Bronchial epithelial cell (primary cell): ENCODE results near the gene PKP2. TPM values are rescaled to one million over a fixed set of nuclear protein-coding genes. Genes with fewer than 3 reads are reported as not detected.

Experiments used
- DNase-seq: peaks from one replicate; pipeline ENCODE4 v3.0.0-alpha.2; 2010; ENCODE audit warnings: low read depth
- FAIRE-seq: peaks from 2 replicates; lab custom pipeline; 2011; peaks lifted over from hg19 to GRCh38; lab: Jason Lieb, UNC
- H3K27me3 ChIP-seq: 2 replicates; pipeline ENCODE4 v1.5.1; 2011; ENCODE audit warnings: low read length; ENCODE audit not compliant: control insufficient read depth, insufficient read depth
- H3K36me3 ChIP-seq: 2 replicates; pipeline ENCODE4 v1.5.1; 2011; ENCODE audit warnings: low read length; ENCODE audit not compliant: control insufficient read depth, insufficient read depth
- H3K4me3 ChIP-seq: 2 replicates; pipeline ENCODE4 v1.5.1; 2011; ENCODE audit warnings: mild to moderate bottlenecking, low read depth, low read length, control low read depth
- total RNA-seq: library from RNA; depleted of rRNA; stranded (reverse); fragments of >200 nt; gene quantifications from 2 replicates; pipeline ENCODE4 v1.2.1, GENCODE V29; 2014
- TF ChIP-seq, protein P1 (sequence below): IDR thresholded peaks from 2 replicates; pipeline ENCODE4 v1.5.1; 2011; ENCODE audit warnings: mild to moderate bottlenecking, moderate library complexity, low read length, control low read depth, inconsistent platforms; ENCODE audit not compliant: insufficient read depth, severe bottlenecking

The PKP2 gene
- total RNA-seq, 1 donor from 2014 or later, result 74.5 TPM

DNA sequence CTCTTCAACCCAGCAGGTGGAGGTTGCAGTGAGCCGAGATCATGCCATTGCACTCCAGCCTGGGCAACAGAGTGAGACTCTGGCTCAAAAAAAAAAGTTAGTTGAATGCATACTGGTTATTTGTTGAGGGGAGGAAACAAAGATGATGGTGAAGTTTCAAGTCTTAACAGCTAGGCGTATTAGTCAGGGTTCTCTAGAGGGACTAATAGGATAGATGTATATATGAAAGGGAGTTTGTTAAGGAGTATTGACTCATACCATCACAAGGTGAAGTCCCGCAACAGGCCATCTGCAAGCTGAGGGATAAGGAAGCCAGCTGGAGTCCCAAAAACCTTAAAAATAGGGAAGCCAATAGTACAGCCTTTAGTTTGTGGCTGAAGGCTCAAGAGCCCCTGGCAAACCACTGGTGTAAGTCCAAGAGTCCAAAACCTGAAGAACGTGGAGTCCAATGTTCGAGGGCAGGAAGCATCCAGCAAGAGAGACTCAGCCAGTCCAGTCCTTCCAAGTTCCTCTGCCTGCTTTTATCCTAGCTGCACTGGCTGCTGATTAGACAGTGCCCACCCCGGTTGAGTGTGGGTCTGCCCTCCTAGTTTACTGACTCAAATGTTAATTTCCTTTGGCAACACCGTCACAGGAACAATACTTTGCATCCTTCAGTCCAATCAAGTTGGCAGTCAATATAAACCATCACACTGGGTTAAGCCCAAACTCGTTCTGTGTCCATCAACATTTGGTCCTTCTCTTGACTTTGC lies 26.1 kb upstream of the PKP2 start:
- H3K36me3 ChIP-seq, result no peaks in the 10 kb centered on the region
- no peak overlapping the region for H3K4me3 ChIP-seq
- H3K27me3 ChIP-seq, result no peaks in the 10 kb centered on the region
- DNase-seq, result peak; percentile 81
- TF ChIP-seq, protein P1, sequence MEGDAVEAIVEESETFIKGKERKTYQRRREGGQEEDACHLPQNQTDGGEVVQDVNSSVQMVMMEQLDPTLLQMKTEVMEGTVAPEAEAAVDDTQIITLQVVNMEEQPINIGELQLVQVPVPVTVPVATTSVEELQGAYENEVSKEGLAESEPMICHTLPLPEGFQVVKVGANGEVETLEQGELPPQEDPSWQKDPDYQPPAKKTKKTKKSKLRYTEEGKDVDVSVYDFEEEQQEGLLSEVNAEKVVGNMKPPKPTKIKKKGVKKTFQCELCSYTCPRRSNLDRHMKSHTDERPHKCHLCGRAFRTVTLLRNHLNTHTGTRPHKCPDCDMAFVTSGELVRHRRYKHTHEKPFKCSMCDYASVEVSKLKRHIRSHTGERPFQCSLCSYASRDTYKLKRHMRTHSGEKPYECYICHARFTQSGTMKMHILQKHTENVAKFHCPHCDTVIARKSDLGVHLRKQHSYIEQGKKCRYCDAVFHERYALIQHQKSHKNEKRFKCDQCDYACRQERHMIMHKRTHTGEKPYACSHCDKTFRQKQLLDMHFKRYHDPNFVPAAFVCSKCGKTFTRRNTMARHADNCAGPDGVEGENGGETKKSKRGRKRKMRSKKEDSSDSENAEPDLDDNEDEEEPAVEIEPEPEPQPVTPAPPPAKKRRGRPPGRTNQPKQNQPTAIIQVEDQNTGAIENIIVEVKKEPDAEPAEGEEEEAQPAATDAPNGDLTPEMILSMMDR, result no peak
- peak; percentile 18 for FAIRE-seq

DNA sequence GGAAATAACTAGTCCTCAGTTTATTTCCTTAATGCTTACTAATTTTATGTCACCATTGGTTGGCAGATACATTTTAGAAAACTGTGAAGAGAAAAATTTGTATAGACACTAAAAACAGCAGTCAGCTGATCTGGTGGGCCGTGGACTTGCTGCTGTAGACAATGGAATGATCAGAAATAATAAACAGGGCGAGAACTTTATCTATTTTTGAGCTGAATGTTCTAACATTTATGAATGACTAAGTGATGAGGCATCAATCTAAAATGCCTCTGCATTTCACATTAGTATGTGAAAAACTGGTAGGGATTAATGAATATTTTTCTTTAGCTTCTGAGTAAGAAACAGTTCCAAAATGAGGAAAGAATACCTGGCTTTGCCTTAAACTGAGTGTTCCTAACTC lies 24.8 kb upstream of the PKP2 start:
- DNase-seq (peak; percentile 79), FAIRE-seq (no peak)
- TF ChIP-seq, protein P1, result no peak
- no peaks in the 10 kb centered on the region for H3K27me3 ChIP-seq
- no peaks in the 10 kb centered on the region for H3K36me3 ChIP-seq
- H3K4me3 ChIP-seq, result no peak overlapping the region

DNA sequence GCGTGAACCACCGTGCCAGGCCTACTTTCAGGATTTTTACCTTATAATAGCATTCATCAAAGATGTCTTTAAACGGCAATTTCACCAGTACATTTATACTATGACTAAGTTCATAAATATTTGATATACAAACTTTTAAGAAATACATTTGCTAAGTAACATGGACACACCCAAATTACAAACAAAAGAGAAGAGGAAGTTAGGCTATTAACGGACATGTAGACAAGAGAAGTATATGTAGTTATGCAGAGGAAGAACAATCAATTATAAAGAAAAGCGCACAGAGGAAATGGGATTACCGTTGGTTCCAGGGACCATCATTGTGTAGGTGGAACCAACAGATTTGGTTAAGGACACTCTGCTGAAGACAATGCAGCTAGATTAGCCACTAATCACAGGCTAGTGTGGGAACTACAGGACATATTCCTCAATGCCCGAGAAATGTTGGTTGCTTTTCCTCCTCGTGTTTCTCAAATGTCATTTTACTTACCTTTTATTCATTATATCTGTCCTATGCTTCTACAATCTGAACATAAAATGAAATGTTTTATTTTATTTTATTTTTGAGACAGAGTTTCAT lies 24.0 kb upstream of the PKP2 start:
- no peak for FAIRE-seq
- DNase-seq, result peak; percentile 87

DNA sequence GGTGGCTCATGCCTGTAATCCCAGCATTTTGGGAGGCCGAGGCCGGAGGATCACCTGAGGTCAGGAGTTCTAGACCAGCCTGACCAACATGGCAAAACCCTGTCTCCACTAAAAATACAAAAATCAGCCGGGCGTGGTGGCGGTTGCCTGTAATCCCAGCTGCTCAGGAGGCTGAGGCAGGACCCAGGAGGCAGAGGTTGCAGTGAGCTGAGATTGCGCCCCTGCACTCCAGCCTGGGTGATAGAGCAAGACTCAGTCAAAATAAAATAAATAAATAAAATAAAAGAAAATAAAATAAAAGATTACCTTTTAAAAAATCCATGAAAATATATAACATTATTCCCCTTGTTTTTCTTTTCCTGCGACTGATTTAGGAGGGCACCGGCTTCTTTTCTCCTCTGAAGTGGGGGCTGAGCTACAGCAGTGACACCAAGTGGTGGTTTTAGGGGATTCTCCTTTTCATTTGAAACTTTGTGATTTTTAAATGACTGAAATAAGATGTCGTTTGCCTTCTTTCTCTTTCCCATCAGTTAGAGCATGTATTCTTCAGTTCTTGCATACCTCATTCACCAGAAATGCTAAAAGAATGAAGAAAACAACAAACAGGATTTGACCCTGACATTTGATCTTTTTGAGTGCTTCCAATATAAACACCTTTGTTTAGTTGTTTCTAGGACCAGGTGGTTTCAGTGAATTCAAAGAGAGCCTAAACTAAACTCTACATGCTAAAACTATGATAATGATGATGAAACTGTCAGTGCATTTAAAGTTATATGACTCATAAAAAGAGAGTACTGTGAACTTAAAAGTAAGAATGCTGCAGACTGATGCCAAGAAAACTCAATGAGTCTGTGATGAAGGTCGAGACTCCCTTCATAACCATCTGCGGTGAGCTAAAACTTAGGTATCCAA lies 22.6 kb upstream of the PKP2 start:
- Histone ChIP-seq H3K36me3 (no peaks in the 10 kb centered on the region), H3K27me3 (no peaks in the 10 kb centered on the region), H3K4me3 (no peak overlapping the region)
- TF ChIP-seq, protein P1, result peak; percentile 21
- DNase-seq, result peak; percentile 90
- FAIRE-seq, result no peak

More for the DNA sequence above, 24.0 kb upstream of the PKP2 start:
- Histone ChIP-seq H3K27me3 (no peaks in the 10 kb centered on the region), H3K36me3 (no peaks in the 10 kb centered on the region), H3K4me3 (no peak overlapping the region)
- TF ChIP-seq, protein P1, result no peak

DNA sequence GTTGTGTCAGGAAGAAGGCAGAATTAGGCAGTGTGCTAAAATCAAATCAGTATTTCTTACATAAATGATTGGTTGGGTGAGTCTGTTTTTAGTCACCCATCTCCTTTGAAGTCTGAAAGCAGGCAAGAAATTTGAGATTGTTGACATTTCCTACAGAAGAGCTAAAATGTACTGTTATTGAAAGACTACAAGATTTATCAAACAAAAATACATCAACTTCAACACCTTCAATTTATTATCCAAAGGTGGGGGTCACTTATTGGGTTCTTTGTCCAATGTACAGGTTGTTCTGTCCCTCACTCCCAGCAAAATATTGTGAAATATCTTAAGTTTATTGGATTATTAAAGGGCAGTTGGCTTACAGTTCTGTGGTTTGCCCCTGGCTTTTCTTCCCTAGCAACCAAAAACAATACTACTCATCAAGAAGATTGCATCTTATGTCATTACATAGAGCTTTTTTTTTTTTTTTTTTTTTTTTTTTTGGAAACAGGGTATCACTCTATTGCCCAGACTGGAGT lies 20.6 kb upstream of the PKP2 start:
- Histone ChIP-seq H3K4me3 (no peak overlapping the region), H3K36me3 (no peaks in the 10 kb centered on the region), H3K27me3 (no peaks in the 10 kb centered on the region)
- TF ChIP-seq, protein P1, result no peak
- FAIRE-seq (no peak), DNase-seq (peak; percentile 81)
